IMR-90 (cell line): ENCODE data around the gene TBC1D10A. TPM values are rescaled to one million over a fixed set of nuclear protein-coding genes. Genes with fewer than 3 reads are reported as not detected.

Experiments
- ATAC-seq: fragments of 200-7000 bp; cut with Tn5 transposase; 2 replicates; pipeline ENCODE4 v1.9.1; 2020; ENCODE audit warnings: low read depth, mild to moderate bottlenecking, moderate library complexity
- BruUV-seq: library from RNA; stranded (reverse); fragments of 400-500 nt; replicated peaks from 2 replicates; lab custom pipeline; 2021; lab: Mats Ljungman, UMichigan
- CTCF ChIA-PET: fragments of 300-600 bp; formaldehyde crosslinking; extraction: SDS; loops from one replicate; lab custom pipeline; 2021; ENCODE audit warnings: antibody characterized with exemption; lab: Yijun Ruan, JAX
- POLR2A ChIA-PET: fragments of 300-600 bp; sonication (Branson Sonifier 250); formaldehyde crosslinking; loops from one replicate; lab custom pipeline; 2022; ENCODE audit warnings: antibody characterized with exemption; ENCODE audit not compliant: unreplicated experiment; lab: Charles Lee
- DNase-seq: peaks from one replicate; pipeline ENCODE4 v3.0.0; 2013
- H2AFZ ChIP-seq: replicated peaks from 2 replicates; pipeline ENCODE3; 2013; ENCODE audit warnings: low read length, mild to moderate bottlenecking; ENCODE audit not compliant: poor library complexity
- H2AK5ac ChIP-seq: 2 replicates; pipeline ENCODE4 v1.6.1; 2013; ENCODE audit warnings: low read depth, low read length, inconsistent platforms
- H2AK9ac ChIP-seq: replicated peaks from 2 replicates; pipeline ENCODE3; 2013; ENCODE audit warnings: mild to moderate bottlenecking, low read depth, low read length, moderate library complexity; ENCODE audit not compliant: poor library complexity
- H2BK120ac ChIP-seq: 2 replicates; pipeline ENCODE4 v1.6.1; 2013; ENCODE audit warnings: low read depth, low read length, inconsistent platforms
- H2BK15ac ChIP-seq: 3 replicates; pipeline ENCODE4 v1.6.1; 2013; ENCODE audit warnings: low read depth, low read length, inconsistent platforms
- H2BK20ac ChIP-seq: 2 replicates; pipeline ENCODE4 v1.6.1; 2013; ENCODE audit warnings: low read depth, mild to moderate bottlenecking, inconsistent platforms, low read length, moderate library complexity
- H2BK5ac ChIP-seq: 2 replicates; pipeline ENCODE4 v1.6.1; 2013; ENCODE audit warnings: mild to moderate bottlenecking, low read depth, low read length, inconsistent platforms; ENCODE audit not compliant: poor library complexity, severe bottlenecking
- H3K14ac ChIP-seq: replicated peaks from 2 replicates; pipeline ENCODE4 v1.6.1; 2013; ENCODE audit warnings: low read depth, low read length, inconsistent platforms
- H3K18ac ChIP-seq: 2 replicates; pipeline ENCODE4 v1.6.1; 2013; ENCODE audit warnings: low read depth, low read length, control low read depth
- H3K23ac ChIP-seq: 2 replicates; pipeline ENCODE4 v1.6.1; 2013; ENCODE audit warnings: low read depth, low read length, inconsistent platforms
- H3K27ac ChIP-seq: 2 replicates; pipeline ENCODE4 v1.5.1; 2013; ENCODE audit warnings: mild to moderate bottlenecking, control low read depth, low read length; ENCODE audit not compliant: insufficient read depth
- H3K27me3 ChIP-seq: 2 replicates; pipeline ENCODE4 v1.6.1; 2013; ENCODE audit warnings: low read length; ENCODE audit not compliant: control insufficient read depth, insufficient read depth
- H3K36me3 ChIP-seq: 2 replicates; pipeline ENCODE4 v1.6.1; 2013; ENCODE audit warnings: low read length, mixed read lengths; ENCODE audit not compliant: control insufficient read depth, insufficient read depth
- H3K4ac ChIP-seq: 2 replicates; pipeline ENCODE4 v1.6.1; 2013; ENCODE audit warnings: low read depth, low read length, inconsistent platforms
- H3K4me1 ChIP-seq: 2 replicates; pipeline ENCODE4 v1.6.1; 2013; ENCODE audit warnings: low read length, mixed read lengths; ENCODE audit not compliant: control insufficient read depth, insufficient read depth
- H3K4me2 ChIP-seq: 2 replicates; pipeline ENCODE4 v1.6.1; 2013; ENCODE audit warnings: low read depth, mild to moderate bottlenecking, control low read depth, low read length, moderate library complexity
- H3K4me3 ChIP-seq: 2 replicates; pipeline ENCODE4 v1.5.1; 2013; ENCODE audit warnings: low read depth, mild to moderate bottlenecking, control low read depth, low read length, moderate library complexity; ENCODE audit not compliant: insufficient read depth
- H3K56ac ChIP-seq: 2 replicates; pipeline ENCODE4 v1.6.1; 2013; ENCODE audit warnings: low read length, inconsistent platforms; ENCODE audit not compliant: insufficient read depth; ENCODE audit errors: extremely low read depth
- H3K79me1 ChIP-seq, 2 experiments: 2 replicates each; pipeline ENCODE4 v1.6.1; 2013; ENCODE audit warnings: low read length in 2 of 2, inconsistent platforms in 1 of 2, low read depth in 1 of 2
- H3K9ac ChIP-seq: 2 replicates; pipeline ENCODE4 v1.6.1; 2013; ENCODE audit warnings: low read depth, low read length, control low read depth
- H3K9me1 ChIP-seq: 2 replicates; pipeline ENCODE4 v1.6.1; 2013; ENCODE audit warnings: low read length, inconsistent platforms; ENCODE audit not compliant: insufficient read depth
- H3K9me3 ChIP-seq: 2 replicates; pipeline ENCODE4 v1.6.1; 2013; ENCODE audit warnings: low read length; ENCODE audit not compliant: control insufficient read depth, insufficient read depth
- H4K20me1 ChIP-seq: 2 replicates; pipeline ENCODE4 v1.6.1; 2013; ENCODE audit warnings: low read length, inconsistent platforms; ENCODE audit not compliant: insufficient read depth
- H4K5ac ChIP-seq: 2 replicates; pipeline ENCODE4 v1.6.1; 2013; ENCODE audit warnings: mild to moderate bottlenecking, low read depth, low read length, control low read depth
- H4K8ac ChIP-seq, 2 experiments: 2 replicates each; pipeline ENCODE4 v1.6.1; 2013; ENCODE audit warnings: low read depth in 2 of 2, low read length in 2 of 2, control low read depth in 1 of 2, inconsistent platforms in 1 of 2
- H4K91ac ChIP-seq: 2 replicates; pipeline ENCODE4 v1.6.1; 2013; ENCODE audit warnings: low read depth, low read length, inconsistent platforms; ENCODE audit not compliant: insufficient read depth
- BHLHE40 ChIP-seq: fragments of 150-350 bp; IDR thresholded peaks from 2 replicates; pipeline ENCODE4 v1.6.1; 2016; ENCODE audit warnings: mild to moderate bottlenecking, low read depth, low read length
- CEBPB ChIP-seq: IDR thresholded peaks from 2 replicates; pipeline ENCODE4 v1.6.1; 2012; ENCODE audit warnings: low read depth, low read length, improper control_type of control experiment
- CHD1 ChIP-seq: IDR thresholded peaks from 2 replicates; pipeline ENCODE4 v1.6.1; 2012; ENCODE audit warnings: low read depth, low read length, improper control_type of control experiment
- FOS ChIP-seq: fragments of 150-350 bp; IDR thresholded peaks from 2 replicates; pipeline ENCODE4 v1.6.1; 2016; ENCODE audit warnings: low read depth, low read length
- MAZ ChIP-seq: IDR thresholded peaks from 2 replicates; pipeline ENCODE4 v1.6.1; 2012; ENCODE audit warnings: low read depth, mild to moderate bottlenecking, low read length, improper control_type of control experiment, moderate library complexity, borderline replicate concordance
- MXI1 ChIP-seq: IDR thresholded peaks from 2 replicates; pipeline ENCODE4 v1.6.1; 2012; ENCODE audit warnings: low read depth, mild to moderate bottlenecking, low read length, moderate library complexity, borderline replicate concordance
- NFE2L2 ChIP-seq: fragments of 150-350 bp; IDR thresholded peaks from 2 replicates; pipeline ENCODE4 v1.6.1; 2016; ENCODE audit warnings: low read depth, mild to moderate bottlenecking, low read length
- POLR2A ChIP-seq: IDR thresholded peaks from 2 replicates; pipeline ENCODE4 v1.6.1; 2012; ENCODE audit warnings: mild to moderate bottlenecking, low read depth, low read length
- RAD21 ChIP-seq: IDR thresholded peaks from 2 replicates; pipeline ENCODE4 v1.6.1; 2012; ENCODE audit warnings: low read length, improper control_type of control experiment
- RCOR1 ChIP-seq: IDR thresholded peaks from 2 replicates; pipeline ENCODE4 v1.6.1; 2012; ENCODE audit warnings: mild to moderate bottlenecking, low read length, improper control_type of control experiment; ENCODE audit not compliant: insufficient replicate concordance
- SMC3 ChIP-seq: fragments of 150-350 bp; IDR thresholded peaks from 2 replicates; pipeline ENCODE4 v1.6.1; 2016; ENCODE audit warnings: low read depth, mild to moderate bottlenecking, antibody characterized with exemption, low read length, moderate library complexity
- WGBS, 2 experiments: methylation state at CpG; one replicate each; pipeline versions ENCODE4 v1.1.5 to v1.1.7; 2013; ENCODE audit warnings: missing lambda C conversion rate in 2 of 2; ENCODE audit not compliant: insufficient read length in 1 of 2; ENCODE audit errors: extremely low coverage in 2 of 2; 5-methylcytosine and 5-hydroxymethylcytosine counted together
- dilution Hi-C: fragments of 300-500 bp; cut with HindIII; formaldehyde crosslinking; loops from one replicate; pipeline ENCODE4 v1.14.3; 2018; ENCODE audit warnings: low sequenced_read_pairs; ENCODE audit not compliant: unreplicated experiment
- in situ Hi-C: fragments of 300-500 bp; cut with MboI; formaldehyde crosslinking; loops from 3 replicates; pipeline ENCODE4 v1.14.3; 2019; ENCODE audit warnings: low sequenced_read_pairs, inconsistent platforms, mixed read lengths
- intact Hi-C: fragments of 100-400 bp; cut with micrococcal nuclease; formaldehyde crosslinking; loops from 2 replicates; pipeline ENCODE4 v1.10.0; 2022
- polyA plus RNA-seq, 3 experiments: library from polyadenylated mRNA; depleted of rRNA; stranded (reverse); fragments of >200 nt; gene quantifications; 2 replicates each; pipeline ENCODE4 v1.2.3, GENCODE V29; 2012; ENCODE audit warnings: low replicate concordance in 1 of 3
- total RNA-seq: library from RNA; depleted of rRNA; stranded (reverse); fragments of >200 nt; gene quantifications from 2 replicates; pipeline ENCODE4 v1.2.3, GENCODE V29; 2012
- TF ChIP-seq, protein P1 (sequence below): fragments of 150-350 bp; IDR thresholded peaks from 2 replicates; pipeline ENCODE4 v1.6.1; 2016; ENCODE audit warnings: low read depth, mild to moderate bottlenecking, low read length, moderate library complexity, borderline replicate concordance
- TF ChIP-seq, protein P2 (sequence below): fragments of 150-350 bp; IDR thresholded peaks from 2 replicates; pipeline ENCODE4 v1.6.1; 2017; ENCODE audit warnings: mild to moderate bottlenecking, antibody characterized with exemption, low read length, low read depth
- TF ChIP-seq, protein P3 (sequence below): conservative IDR thresholded peaks from 2 replicates; pipeline ENCODE4 v1.5.1; 2012; ENCODE audit warnings: mild to moderate bottlenecking, low read depth, low read length, improper control_type of control experiment

Gene TBC1D10A
- total and polyA plus RNA-seq, 2 of the 4 experiments (the other 2 are of a cell fraction) = 16.3 to 33.1 TPM

DNA sequence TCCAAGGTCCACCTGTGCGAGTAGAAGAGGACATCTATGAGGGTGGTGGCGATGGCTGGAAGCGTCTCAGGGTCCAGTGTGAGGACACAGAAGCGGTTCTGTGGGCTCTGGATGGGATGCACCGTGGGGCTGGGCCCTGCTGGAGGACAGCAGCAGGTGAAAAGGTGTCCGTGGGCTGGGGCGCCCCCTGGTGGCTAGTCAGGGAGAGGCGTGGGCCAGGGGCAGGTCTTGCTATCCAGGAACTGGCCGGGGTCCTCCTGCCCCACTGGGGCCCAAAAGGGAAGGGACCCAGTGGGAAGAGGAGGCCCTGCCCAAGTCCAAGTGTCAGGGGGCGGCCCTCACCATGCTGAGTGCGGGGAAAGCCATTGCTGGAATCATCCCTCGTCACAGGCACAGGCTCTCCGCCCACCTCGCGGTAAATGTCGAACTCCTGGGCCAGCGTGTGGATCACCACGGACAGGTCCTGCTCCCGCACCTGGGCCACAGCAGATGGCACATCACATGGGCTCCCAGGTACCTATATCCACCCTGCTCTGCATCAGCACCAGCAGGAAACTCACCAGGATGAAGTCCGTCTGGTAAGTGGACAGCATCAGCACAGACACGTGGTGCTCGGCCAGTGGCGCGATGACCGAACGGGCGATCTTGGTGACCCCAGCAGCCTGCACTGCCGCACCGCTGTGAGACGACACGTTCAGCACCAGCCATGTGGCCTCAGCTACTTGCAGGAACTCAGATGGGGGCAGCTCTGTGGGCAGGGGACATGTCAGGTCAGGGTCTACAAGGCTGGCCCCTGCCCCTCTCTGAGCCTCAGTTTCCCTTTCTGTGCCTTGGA, 39.7 kb downstream of the TBC1D10A start:
- no peak overlapping the region for H3K27ac ChIP-seq
- peak; percentile 46 for DNase-seq
- intact Hi-C loops = no loop called here
- H4K20me1 ChIP-seq = peaks cover 15% of the 10 kb centered on the region
- H3K4ac ChIP-seq = no peak overlapping the region
- H2BK120ac ChIP-seq = no peak overlapping the region
- peaks cover 6% of the 10 kb centered on the region for H3K9me1 ChIP-seq
- no peak overlapping the region for H3K4me2 ChIP-seq
- no peak overlapping the region for H4K91ac ChIP-seq
- H4K5ac ChIP-seq = no peak overlapping the region
- peaks cover 30% of the 10 kb centered on the region for H3K36me3 ChIP-seq
- H3K23ac ChIP-seq = no peak overlapping the region
- peak overlapping the region; percentile 19 for H2AFZ ChIP-seq
- no peak overlapping the region for H4K8ac ChIP-seq
- no peak for ATAC-seq
- no peak overlapping the region for H3K14ac ChIP-seq
- H2BK15ac ChIP-seq = no peak overlapping the region
- H3K79me1 ChIP-seq = peaks cover 0 to 14% of the 10 kb centered on the region in 2 experiments; a peak in 3 of 4 replicates
- H2BK5ac ChIP-seq = no peak overlapping the region
- no peak overlapping the region for H3K56ac ChIP-seq
- H3K4me1 ChIP-seq = peaks cover 20% of the 10 kb centered on the region; the same call in 1 of the 2 replicates
- in situ Hi-C loops = no loop called here
- no peaks in the 10 kb centered on the region for H3K9me3 ChIP-seq
- no TSS peak for BruUV-seq
- dilution Hi-C loops = no loop called here
- ChIA-PET POLR2A (interaction anchor here (0.8 to 1.1 kb wide), 2 partner anchors 25 to 100 kb away, joined by 4 to 5 read pairs; partner anchors contain the start of gene RNF215), CTCF (interaction anchor here (0.6 to 2.0 kb wide), 9 partner anchors 10 to 101 kb away, joined by 3 to 9 read pairs (median 5); no protein-coding TSS in a partner anchor)
- H2BK20ac ChIP-seq = no peak overlapping the region
- no peak overlapping the region for H3K18ac ChIP-seq
- H3K4me3 ChIP-seq = no peak overlapping the region
- no peak overlapping the region for H3K9ac ChIP-seq
- H3K27me3 ChIP-seq = no peaks in the 10 kb centered on the region
- H2AK9ac ChIP-seq = peak overlapping the region; percentile 74
- 84% methylated on average over 11 of the region's 31 CpGs; no CpG with 5 or more reads in 1 of the 2 experiments for WGBS, 2 experiments
- H2AK5ac ChIP-seq = peak overlapping the region; percentile 83
- no peak for TF ChIP-seq MAZ
- TF ChIP-seq, protein P1, sequence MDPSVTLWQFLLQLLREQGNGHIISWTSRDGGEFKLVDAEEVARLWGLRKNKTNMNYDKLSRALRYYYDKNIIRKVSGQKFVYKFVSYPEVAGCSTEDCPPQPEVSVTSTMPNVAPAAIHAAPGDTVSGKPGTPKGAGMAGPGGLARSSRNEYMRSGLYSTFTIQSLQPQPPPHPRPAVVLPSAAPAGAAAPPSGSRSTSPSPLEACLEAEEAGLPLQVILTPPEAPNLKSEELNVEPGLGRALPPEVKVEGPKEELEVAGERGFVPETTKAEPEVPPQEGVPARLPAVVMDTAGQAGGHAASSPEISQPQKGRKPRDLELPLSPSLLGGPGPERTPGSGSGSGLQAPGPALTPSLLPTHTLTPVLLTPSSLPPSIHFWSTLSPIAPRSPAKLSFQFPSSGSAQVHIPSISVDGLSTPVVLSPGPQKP = no peak
- TF ChIP-seq SMC3 = peak; percentile 65
- TF ChIP-seq POLR2A = peak; percentile 39; the same call in 1 of the 2 replicates
- TF ChIP-seq, protein P2, sequence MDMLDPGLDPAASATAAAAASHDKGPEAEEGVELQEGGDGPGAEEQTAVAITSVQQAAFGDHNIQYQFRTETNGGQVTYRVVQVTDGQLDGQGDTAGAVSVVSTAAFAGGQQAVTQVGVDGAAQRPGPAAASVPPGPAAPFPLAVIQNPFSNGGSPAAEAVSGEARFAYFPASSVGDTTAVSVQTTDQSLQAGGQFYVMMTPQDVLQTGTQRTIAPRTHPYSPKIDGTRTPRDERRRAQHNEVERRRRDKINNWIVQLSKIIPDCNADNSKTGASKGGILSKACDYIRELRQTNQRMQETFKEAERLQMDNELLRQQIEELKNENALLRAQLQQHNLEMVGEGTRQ = no peak
- TF ChIP-seq NFE2L2 = no peak
- no peak for TF ChIP-seq MXI1
- peak; percentile 81 for TF ChIP-seq RAD21
- TF ChIP-seq CHD1 = no peak
- TF ChIP-seq RCOR1 = no peak
- TF ChIP-seq FOS = no peak
- no peak for TF ChIP-seq CEBPB
- TF ChIP-seq, protein P3, sequence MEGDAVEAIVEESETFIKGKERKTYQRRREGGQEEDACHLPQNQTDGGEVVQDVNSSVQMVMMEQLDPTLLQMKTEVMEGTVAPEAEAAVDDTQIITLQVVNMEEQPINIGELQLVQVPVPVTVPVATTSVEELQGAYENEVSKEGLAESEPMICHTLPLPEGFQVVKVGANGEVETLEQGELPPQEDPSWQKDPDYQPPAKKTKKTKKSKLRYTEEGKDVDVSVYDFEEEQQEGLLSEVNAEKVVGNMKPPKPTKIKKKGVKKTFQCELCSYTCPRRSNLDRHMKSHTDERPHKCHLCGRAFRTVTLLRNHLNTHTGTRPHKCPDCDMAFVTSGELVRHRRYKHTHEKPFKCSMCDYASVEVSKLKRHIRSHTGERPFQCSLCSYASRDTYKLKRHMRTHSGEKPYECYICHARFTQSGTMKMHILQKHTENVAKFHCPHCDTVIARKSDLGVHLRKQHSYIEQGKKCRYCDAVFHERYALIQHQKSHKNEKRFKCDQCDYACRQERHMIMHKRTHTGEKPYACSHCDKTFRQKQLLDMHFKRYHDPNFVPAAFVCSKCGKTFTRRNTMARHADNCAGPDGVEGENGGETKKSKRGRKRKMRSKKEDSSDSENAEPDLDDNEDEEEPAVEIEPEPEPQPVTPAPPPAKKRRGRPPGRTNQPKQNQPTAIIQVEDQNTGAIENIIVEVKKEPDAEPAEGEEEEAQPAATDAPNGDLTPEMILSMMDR = peak; percentile 75
- no peak for TF ChIP-seq BHLHE40
